ENCODE data around the gene FSHR. TPM values are rescaled to one million over a fixed set of nuclear protein-coding genes. Genes with fewer than 3 reads are reported as not detected.

The FSHR gene
- total RNA-seq: not detected

GRCh38 chr2:49154140-49154539 lies at the start of gene FSHR:
TSS of gene FSHR (minus strand) at chr2:49154515. CDS start at chr2:49154417, 98 bp downstream.
- H3K4me1 Mint-ChIP-seq: no peaks in the 10 kb centered on the region
- no peak for ATAC-seq (replicated peaks)
- H3K9me3 Mint-ChIP-seq: peaks cover 5% of the 10 kb centered on the region
- H3K27ac Mint-ChIP-seq: no peak within 1 kb of the TSS
- H3K36me3 Mint-ChIP-seq (ENCODE audit: low read depth): no peaks in the 10 kb centered on the region
- H3K4me3 Mint-ChIP-seq: no peak within 1 kb of the TSS
- no peaks in the 10 kb centered on the region for H3K27me3 Mint-ChIP-seq

- no peaks in the 10 kb centered on the region for H3K36me3 Mint-ChIP-seq (ENCODE audit: low read depth)
- H3K27me3 Mint-ChIP-seq: no peaks in the 10 kb centered on the region
- H3K4me1 Mint-ChIP-seq: no peaks in the 10 kb centered on the region
- H3K4me3 Mint-ChIP-seq: no peak overlapping the region
- no peak overlapping the region for H3K27ac Mint-ChIP-seq
- no peak for ATAC-seq (replicated peaks)
- H3K9me3 Mint-ChIP-seq: no peaks in the 10 kb centered on the region
Observed at GRCh38 chr2:49199266-49199665, 45.0 kb upstream of the FSHR start.

GRCh38 chr2:49194701-49195100 lies 40.4 kb upstream of the FSHR start:
- H3K27ac Mint-ChIP-seq: no peak overlapping the region
- no peaks in the 10 kb centered on the region for H3K4me1 Mint-ChIP-seq
- no peak overlapping the region for H3K4me3 Mint-ChIP-seq
- no peaks in the 10 kb centered on the region for H3K27me3 Mint-ChIP-seq
- H3K9me3 Mint-ChIP-seq: no peaks in the 10 kb centered on the region
- H3K36me3 Mint-ChIP-seq (ENCODE audit: low read depth): no peaks in the 10 kb centered on the region
- ATAC-seq (replicated peaks): no peak

- Mint-ChIP-seq H3K9me3 (no peaks in the 10 kb centered on the region), H3K27me3 (no peaks in the 10 kb centered on the region), H3K4me3 (no peak overlapping the region), H3K4me1 (no peaks in the 10 kb centered on the region), H3K36me3 (ENCODE audit: low read depth) (no peaks in the 10 kb centered on the region), H3K27ac (no peak overlapping the region)
- no peak for ATAC-seq (replicated peaks)
Observed at GRCh38 chr2:49192036-49192435, 37.7 kb upstream of the FSHR start.

- Mint-ChIP-seq H3K4me1 (no peaks in the 10 kb centered on the region), H3K36me3 (ENCODE audit: low read depth) (no peaks in the 10 kb centered on the region), H3K9me3 (peaks cover 3% of the 10 kb centered on the region)
Observed at GRCh38 chr2:49189512-49190225, 35.4 kb upstream of the FSHR start.

DNA sequence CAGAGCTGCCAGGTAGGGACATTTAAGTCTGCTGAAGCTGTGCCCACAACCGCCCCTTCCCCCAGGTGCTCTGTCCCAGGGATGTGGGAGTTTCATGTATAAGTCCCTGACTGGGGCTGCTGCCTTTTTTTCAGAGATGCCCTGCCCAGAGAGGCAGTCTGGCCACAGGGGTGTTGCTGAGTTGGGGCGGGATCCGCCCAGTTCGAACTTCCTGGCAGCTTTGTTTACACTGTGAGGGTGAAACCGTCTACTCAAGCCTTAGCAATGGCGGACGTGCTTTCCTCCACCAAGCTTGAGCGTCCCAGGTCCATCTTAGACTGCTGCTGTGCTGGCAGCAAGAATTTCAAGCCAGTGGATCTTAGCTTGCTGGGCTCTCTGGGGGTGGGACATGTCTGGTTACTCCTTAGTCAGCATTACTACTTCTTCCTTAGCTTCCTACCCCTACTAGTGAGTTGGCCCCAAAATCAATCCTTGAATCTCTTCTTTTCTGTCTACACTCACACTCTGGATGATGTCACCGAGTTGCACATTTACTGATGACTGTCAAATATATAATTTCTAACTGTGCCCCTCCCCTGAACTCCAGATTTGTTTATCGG lies 31.8 kb upstream of the FSHR start:
- Mint-ChIP-seq H3K9me3 (peaks cover 3% of the 10 kb centered on the region), H3K4me1 (no peaks in the 10 kb centered on the region), H3K36me3 (ENCODE audit: low read depth) (no peaks in the 10 kb centered on the region), H3K27me3 (no peaks in the 10 kb centered on the region), H3K27ac (no peak overlapping the region), H3K4me3 (no peak overlapping the region)
- no peak for ATAC-seq (replicated peaks)

More at GRCh38 chr2:49189512-49190225, 35.4 kb upstream of the FSHR start:
- no peaks in the 10 kb centered on the region for H3K27me3 Mint-ChIP-seq
- no peak for ATAC-seq (replicated peaks)
- H3K4me3 Mint-ChIP-seq: no peak overlapping the region
- no peak overlapping the region for H3K27ac Mint-ChIP-seq

- no peaks in the 10 kb centered on the region for H3K36me3 Mint-ChIP-seq (ENCODE audit: low read depth)
- H3K4me3 Mint-ChIP-seq: no peak overlapping the region
- no peaks in the 10 kb centered on the region for H3K4me1 Mint-ChIP-seq
- H3K9me3 Mint-ChIP-seq: no peaks in the 10 kb centered on the region
- H3K27ac Mint-ChIP-seq: no peak overlapping the region
- no peak for ATAC-seq (replicated peaks)
- H3K27me3 Mint-ChIP-seq: no peaks in the 10 kb centered on the region
Observed at GRCh38 chr2:49178656-49179055, 24.3 kb upstream of the FSHR start.

DNA sequence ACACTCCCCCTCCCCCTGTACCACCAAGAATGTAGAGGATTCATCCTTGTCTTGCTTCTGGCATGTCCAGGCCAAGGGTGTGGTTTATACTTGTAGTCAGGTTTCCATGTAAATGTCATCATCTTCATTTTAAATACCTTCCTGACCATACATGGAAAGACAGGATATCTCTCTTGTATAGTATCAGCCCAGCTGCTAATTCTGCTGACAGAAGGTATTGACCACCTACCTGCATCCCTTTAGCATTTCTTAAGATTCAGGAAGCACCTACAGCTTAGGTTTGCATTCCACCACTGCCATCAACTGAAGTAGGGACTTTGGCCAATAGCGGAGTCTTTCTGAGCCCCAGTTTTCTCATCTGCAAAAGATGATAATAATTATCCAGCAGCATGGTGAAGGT lies 22.9 kb upstream of the FSHR start:
- no peak for ATAC-seq (replicated peaks)
- Mint-ChIP-seq H3K27ac (no peak overlapping the region), H3K27me3 (no peaks in the 10 kb centered on the region), H3K9me3 (no peaks in the 10 kb centered on the region), H3K4me1 (no peaks in the 10 kb centered on the region), H3K36me3 (ENCODE audit: low read depth) (no peaks in the 10 kb centered on the region), H3K4me3 (no peak overlapping the region)

GRCh38 chr2:49175831-49176230 lies 21.5 kb upstream of the FSHR start:
- H3K4me1 Mint-ChIP-seq: no peaks in the 10 kb centered on the region
- H3K27ac Mint-ChIP-seq: no peak overlapping the region
- ATAC-seq (replicated peaks): no peak
- no peaks in the 10 kb centered on the region for H3K9me3 Mint-ChIP-seq
- no peaks in the 10 kb centered on the region for H3K36me3 Mint-ChIP-seq (ENCODE audit: low read depth)
- H3K27me3 Mint-ChIP-seq: no peaks in the 10 kb centered on the region
- H3K4me3 Mint-ChIP-seq: no peak overlapping the region

DNA sequence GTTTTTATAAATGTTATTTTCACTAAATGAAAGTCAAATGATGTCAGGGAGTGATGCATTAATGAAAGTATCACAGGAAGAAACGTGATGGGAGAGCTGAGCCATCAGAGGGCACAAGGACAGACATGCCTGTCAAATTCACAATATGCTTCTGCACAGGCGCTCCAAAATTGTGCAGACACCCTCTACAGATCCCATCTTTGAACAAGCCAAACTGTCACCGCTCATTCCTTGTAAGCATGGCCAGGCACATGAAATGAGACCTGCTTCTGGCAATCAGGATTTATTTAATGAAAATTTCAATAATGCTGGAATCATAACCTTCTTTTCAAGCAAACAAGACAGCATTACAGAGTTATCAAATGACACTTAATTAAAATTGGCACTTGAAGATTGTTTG lies 20.4 kb upstream of the FSHR start:
- no peak for ATAC-seq (replicated peaks)
- Mint-ChIP-seq H3K4me3 (no peak overlapping the region), H3K4me1 (no peaks in the 10 kb centered on the region), H3K36me3 (ENCODE audit: low read depth) (no peaks in the 10 kb centered on the region), H3K9me3 (peaks cover under 1% of the 10 kb centered on the region), H3K27ac (no peak overlapping the region), H3K27me3 (no peaks in the 10 kb centered on the region)

DNA sequence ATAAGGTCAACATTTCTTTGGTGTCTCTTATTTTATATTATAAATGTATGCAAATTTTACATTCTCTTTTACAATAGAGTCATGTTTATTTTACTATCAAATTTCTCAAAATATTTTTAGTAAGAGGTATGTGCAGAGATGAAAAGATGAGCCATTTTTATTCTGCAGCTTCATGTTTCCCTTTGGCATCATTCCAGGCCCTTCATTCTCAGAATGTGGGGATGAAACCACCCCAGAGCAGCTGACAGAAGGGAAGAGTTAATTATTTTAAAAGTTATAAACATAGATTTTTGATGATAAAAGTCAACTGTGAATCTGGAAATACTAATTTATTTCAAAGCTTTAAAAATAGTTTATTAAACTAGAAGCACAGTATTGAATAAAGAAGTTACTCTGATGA lies 12.8 kb upstream of the FSHR start:
- Mint-ChIP-seq H3K36me3 (ENCODE audit: low read depth) (no peaks in the 10 kb centered on the region), H3K4me1 (no peaks in the 10 kb centered on the region), H3K4me3 (no peak overlapping the region), H3K9me3 (peaks cover 6% of the 10 kb centered on the region), H3K27ac (no peak overlapping the region), H3K27me3 (no peaks in the 10 kb centered on the region)
- no peak for ATAC-seq (replicated peaks)

DNA sequence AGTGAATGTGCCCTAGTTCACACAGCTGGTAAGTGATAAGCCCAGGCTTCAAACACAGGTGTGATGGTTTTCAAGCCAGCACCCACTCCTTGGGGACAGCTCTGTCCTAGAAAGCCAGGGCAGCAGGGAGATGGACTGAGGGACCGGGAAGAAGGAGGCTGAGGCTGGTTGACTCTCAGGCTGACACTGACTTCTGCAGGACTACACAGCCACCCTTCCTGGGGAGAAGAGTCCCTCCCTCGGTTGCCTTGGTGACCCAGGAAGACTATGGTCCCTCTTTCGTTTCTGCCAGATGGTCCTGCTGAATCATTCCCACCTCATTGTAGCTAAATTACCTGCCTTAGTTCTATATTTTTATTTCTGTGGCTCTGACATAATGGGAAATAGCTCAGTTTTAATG lies 11.3 kb upstream of the FSHR start:
- H3K27me3 Mint-ChIP-seq: no peaks in the 10 kb centered on the region
- H3K4me1 Mint-ChIP-seq: no peaks in the 10 kb centered on the region
- ATAC-seq (replicated peaks): no peak
- no peaks in the 10 kb centered on the region for H3K36me3 Mint-ChIP-seq (ENCODE audit: low read depth)
- H3K4me3 Mint-ChIP-seq: no peak overlapping the region
- peaks cover 6% of the 10 kb centered on the region for H3K9me3 Mint-ChIP-seq
- no peak overlapping the region for H3K27ac Mint-ChIP-seq

DNA sequence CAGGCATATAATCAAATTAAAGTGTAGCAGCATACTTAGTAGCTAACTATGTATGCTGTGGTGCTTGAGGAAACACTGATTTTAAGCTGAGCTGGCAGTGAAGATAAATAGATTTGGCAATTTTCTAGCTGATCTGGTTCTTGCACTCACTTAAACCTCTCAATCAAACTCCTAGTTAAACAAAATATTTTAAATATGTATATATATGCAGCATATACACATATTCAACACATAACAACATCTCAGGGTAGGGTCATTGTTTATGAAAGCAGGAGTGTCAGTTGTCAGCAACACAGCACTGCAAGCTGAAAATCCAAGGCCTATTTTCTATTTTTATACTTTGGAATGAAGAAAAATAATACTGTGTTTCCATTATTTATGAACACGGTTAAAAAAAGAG lies 10.4 kb upstream of the FSHR start:
- Mint-ChIP-seq H3K27ac (no peak overlapping the region), H3K9me3 (peaks cover 5% of the 10 kb centered on the region), H3K36me3 (ENCODE audit: low read depth) (no peaks in the 10 kb centered on the region), H3K27me3 (no peaks in the 10 kb centered on the region), H3K4me3 (no peak overlapping the region), H3K4me1 (no peaks in the 10 kb centered on the region)
- ATAC-seq (replicated peaks): no peak

DNA sequence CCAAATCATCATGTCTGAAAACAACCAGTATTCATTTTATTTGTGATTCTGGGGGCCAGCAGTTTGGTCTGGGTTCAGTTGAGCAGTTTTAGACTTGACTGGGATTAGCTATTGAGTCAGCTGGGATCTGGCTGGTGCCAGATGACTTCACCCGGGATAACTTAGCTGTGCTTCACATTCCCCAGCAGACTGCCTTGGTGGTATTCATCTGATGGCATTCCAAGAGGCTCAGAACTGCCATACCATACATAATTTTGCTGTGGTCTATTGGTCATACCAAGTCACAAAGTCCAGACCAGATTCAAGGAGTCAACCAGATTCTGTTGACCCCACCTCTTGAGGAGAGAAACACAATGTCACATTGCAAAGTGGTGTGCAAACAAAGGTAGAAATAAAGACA lies 7.8 kb upstream of the FSHR start:
- no peak for ATAC-seq (replicated peaks)
- no peak overlapping the region for H3K4me3 Mint-ChIP-seq
- H3K27ac Mint-ChIP-seq: no peak overlapping the region
- H3K36me3 Mint-ChIP-seq (ENCODE audit: low read depth): no peaks in the 10 kb centered on the region
- no peaks in the 10 kb centered on the region for H3K27me3 Mint-ChIP-seq
- no peaks in the 10 kb centered on the region for H3K4me1 Mint-ChIP-seq
- no peaks in the 10 kb centered on the region for H3K9me3 Mint-ChIP-seq

DNA sequence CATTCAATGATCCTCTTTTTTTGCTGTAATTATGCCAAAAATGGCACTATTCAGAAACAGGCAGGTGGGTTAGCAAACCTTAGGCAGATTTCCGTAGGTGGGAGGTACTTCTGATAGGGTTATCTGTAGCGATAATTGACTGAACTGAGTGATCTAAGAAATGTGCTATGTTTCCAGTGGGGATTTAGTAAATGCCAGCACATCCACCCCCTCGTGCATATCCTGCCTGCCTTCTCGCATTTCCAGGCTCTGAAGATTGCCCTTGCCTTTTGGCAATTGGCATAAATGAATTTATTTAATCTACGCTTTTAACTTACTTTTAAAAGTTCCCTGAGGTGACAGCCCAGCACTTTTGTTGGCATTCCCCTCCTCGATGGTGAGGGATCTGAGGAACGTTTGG lies 576 bp upstream of the FSHR start:
- no peak for ATAC-seq (replicated peaks)
- Mint-ChIP-seq H3K4me3 (no peak overlapping the region), H3K27ac (no peak overlapping the region), H3K27me3 (no peaks in the 10 kb centered on the region), H3K9me3 (peaks cover 5% of the 10 kb centered on the region), H3K4me1 (no peaks in the 10 kb centered on the region), H3K36me3 (ENCODE audit: low read depth) (no peaks in the 10 kb centered on the region)

Data from activated T-helper 17 cell treated with anti-CD3 and anti-CD28 coated beads, Interleukin-2, amount 50 U/mL, for 72 hours (primary cell).